Measurements from ENCODE around the gene WASL.

WASL gene

GRCh38 chr7:123687727-123688126, 61.1 kb downstream of the WASL start:
- DNase-seq: no peak

GRCh38 chr7:123687161-123687560, 61.6 kb downstream of the WASL start:
- DNase-seq: no peak

- DNase-seq: peak; percentile 74 to 82
These were observed 66.1 kb downstream of the WASL start for GRCh38 chr7:123682690-123683089.

- no peak for DNase-seq
These were observed 67.2 kb downstream of the WASL start for GRCh38 chr7:123681561-123681960.

- no peak for DNase-seq
These were observed 68.2 kb downstream of the WASL start for GRCh38 chr7:123680580-123680979.

- DNase-seq: no peak
These were observed 69.2 kb downstream of the WASL start for GRCh38 chr7:123679614-123680013.

GRCh38 chr7:123677061-123677715, 71.6 kb downstream of the WASL start:
- no peak for DNase-seq

- no peak for DNase-seq
These were observed 73.7 kb downstream of the WASL start for GRCh38 chr7:123675181-123675473.

- no peak for DNase-seq
These were observed 74.2 kb downstream of the WASL start for GRCh38 chr7:123674399-123675180.

GRCh38 chr7:123673752-123674398, 74.9 kb downstream of the WASL start:
- no peak for DNase-seq

- DNase-seq: no peak
These were observed 75.6 kb downstream of the WASL start for GRCh38 chr7:123673137-123673732.

GRCh38 chr7:123669485-123669884, 79.3 kb downstream of the WASL start:
- DNase-seq: no peak

- no peak for DNase-seq
These were observed 82.3 kb downstream of the WASL start for GRCh38 chr7:123666492-123666891.

- no peak for DNase-seq
These were observed 82.9 kb downstream of the WASL start for GRCh38 chr7:123665896-123666295.

- DNase-seq: no peak
These were observed 83.6 kb downstream of the WASL start for GRCh38 chr7:123665157-123665556.

- DNase-seq: no peak
These were observed 85.6 kb downstream of the WASL start for GRCh38 chr7:123663200-123663599.

GRCh38 chr7:123662755-123663154, 86.0 kb downstream of the WASL start:
- DNase-seq: no peak

- no peak for DNase-seq
These were observed 86.5 kb downstream of the WASL start for GRCh38 chr7:123662293-123662692.

GRCh38 chr7:123661765-123662164, 87.0 kb downstream of the WASL start:
- no peak for DNase-seq

GRCh38 chr7:123660514-123661354, 88.1 kb downstream of the WASL start:
- DNase-seq: no peak

GRCh38 chr7:123658023-123658422, 90.8 kb downstream of the WASL start:
- no peak for DNase-seq

- DNase-seq: no peak
These were observed 91.5 kb downstream of the WASL start for GRCh38 chr7:123657304-123657685.
